Smooth muscle cell (in vitro differentiated cells): Measurements from ENCODE around the gene PC. TPM values are rescaled to one million over a fixed set of nuclear protein-coding genes. Genes with fewer than 3 reads are reported as not detected.

Source experiments
- DNase-seq: peaks from one replicate; lab custom pipeline; 2025; ENCODE audit not compliant: unreplicated experiment; lab: John Stamatoyannopoulos, UW
- H2AFZ ChIP-seq: fragments of 200-600 bp; sonication (generic); 2 replicates; pipeline ENCODE4 v1.6.0; 2016; ENCODE audit warnings: antibody characterized with exemption, low read depth, mild to moderate bottlenecking
- H3F3A ChIP-seq: fragments of 200-600 bp; sonication (generic); 2 replicates; pipeline ENCODE4 v1.6.0; 2017; ENCODE audit warnings: antibody characterized with exemption, low read depth
- H3K27ac ChIP-seq: fragments of 200-600 bp; sonication (generic); 2 replicates; pipeline ENCODE4 v1.5.1; 2016; ENCODE audit warnings: low read depth, mild to moderate bottlenecking
- H3K27me3 ChIP-seq: fragments of 200-600 bp; sonication (generic); 2 replicates; pipeline ENCODE4 v1.6.1; 2016; ENCODE audit warnings: low read depth, mild to moderate bottlenecking
- H3K36me3 ChIP-seq: fragments of 200-600 bp; sonication (generic); 2 replicates; pipeline ENCODE4 v1.5.1; 2016; ENCODE audit warnings: low read depth
- H3K4me1 ChIP-seq: fragments of 200-600 bp; sonication (generic); 2 replicates; pipeline ENCODE4 v1.5.1; 2016; ENCODE audit warnings: low read depth
- H3K4me2 ChIP-seq: fragments of 200-600 bp; sonication (generic); 2 replicates; pipeline ENCODE4 v1.6.0; 2016; ENCODE audit warnings: mild to moderate bottlenecking
- H3K4me3 ChIP-seq: fragments of 200-600 bp; sonication (generic); 2 replicates; pipeline ENCODE4 v1.5.1; 2016; ENCODE audit warnings: mild to moderate bottlenecking
- H3K79me2 ChIP-seq: fragments of 200-600 bp; sonication (generic); 2 replicates; pipeline ENCODE4 v1.6.0; 2016; ENCODE audit warnings: low read depth, mild to moderate bottlenecking
- H3K9ac ChIP-seq: fragments of 200-600 bp; sonication (generic); 2 replicates; pipeline ENCODE4 v1.6.0; 2016; ENCODE audit warnings: low read depth
- H3K9me3 ChIP-seq: fragments of 200-600 bp; sonication (generic); replicated peaks from 2 replicates; pipeline ENCODE4 v1.5.1; 2016; ENCODE audit warnings: low read depth
- H4K20me1 ChIP-seq: fragments of 200-600 bp; sonication (generic); 2 replicates; pipeline ENCODE4 v1.6.0; 2016; ENCODE audit warnings: low read depth
- WGBS: methylation state at CpG from one replicate; pipeline ENCODE4 v1.1.7; 2016; ENCODE audit warnings: low lambda C conversion rate; 5-methylcytosine and 5-hydroxymethylcytosine counted together
- polyA plus RNA-seq: library from polyadenylated mRNA; unstranded; fragments of >200 nt; fragmentation: Nextera tagmentation; extraction: Ambion mirVana; gene quantifications from 2 replicates; pipeline ENCODE4 v1.2.1, GENCODE V29; 2016
- total RNA-seq: library from RNA; depleted of rRNA; stranded (reverse); fragments of >200 nt; gene quantifications from 2 replicates; pipeline ENCODE4 v1.2.3, GENCODE V29; 2014
- TF ChIP-seq, protein P1 (sequence below): fragments of 200-600 bp; sonication (generic); IDR thresholded peaks from 2 replicates; pipeline ENCODE4 v1.5.1; 2017; ENCODE audit warnings: borderline replicate concordance, mild to moderate bottlenecking, antibody characterized with exemption; ENCODE audit not compliant: insufficient read depth, poor library complexity, severe bottlenecking

PC gene
- total and polyA plus RNA-seq, 2 experiments from 2014 or later, result 11.8 to 36.1 TPM

DNA sequence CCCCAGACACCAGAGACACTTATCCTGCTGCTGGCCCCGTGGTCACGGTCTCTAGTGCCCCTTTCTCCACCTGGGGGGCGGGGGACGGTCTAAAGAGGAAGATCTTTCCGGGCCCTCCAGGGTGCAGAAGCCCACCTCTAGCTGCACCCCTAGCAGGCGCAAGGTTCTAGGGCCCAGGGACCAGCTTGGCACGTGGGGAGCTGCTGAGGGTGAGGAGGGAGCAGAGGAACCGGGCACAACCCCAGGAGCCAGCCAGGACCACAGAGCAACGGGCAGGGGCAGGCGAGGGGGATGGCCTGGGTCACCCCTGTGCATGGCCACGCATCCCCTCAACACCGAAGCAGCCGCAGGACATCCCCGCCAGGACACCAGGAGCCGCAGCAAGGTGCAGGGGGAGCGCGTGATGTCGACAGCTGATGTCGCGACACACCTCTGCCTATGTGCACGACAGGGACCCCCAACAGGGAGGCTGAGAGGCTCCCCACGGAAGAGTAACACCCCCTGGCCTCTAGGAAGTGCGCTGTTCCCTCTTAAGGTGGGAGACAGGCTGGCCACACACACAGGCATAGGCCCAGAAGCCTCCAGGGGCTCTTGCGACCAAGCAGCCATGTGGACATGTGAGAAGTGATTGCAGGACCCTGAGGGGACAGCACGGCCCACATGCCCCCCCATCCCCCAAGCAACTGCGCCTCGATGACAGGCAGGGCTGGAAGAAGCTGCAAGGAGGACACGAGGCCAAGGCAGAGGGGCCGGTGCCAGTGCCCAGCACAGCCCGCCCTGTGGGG lies 96.2 kb downstream of the PC start:
- TF ChIP-seq, protein P1, sequence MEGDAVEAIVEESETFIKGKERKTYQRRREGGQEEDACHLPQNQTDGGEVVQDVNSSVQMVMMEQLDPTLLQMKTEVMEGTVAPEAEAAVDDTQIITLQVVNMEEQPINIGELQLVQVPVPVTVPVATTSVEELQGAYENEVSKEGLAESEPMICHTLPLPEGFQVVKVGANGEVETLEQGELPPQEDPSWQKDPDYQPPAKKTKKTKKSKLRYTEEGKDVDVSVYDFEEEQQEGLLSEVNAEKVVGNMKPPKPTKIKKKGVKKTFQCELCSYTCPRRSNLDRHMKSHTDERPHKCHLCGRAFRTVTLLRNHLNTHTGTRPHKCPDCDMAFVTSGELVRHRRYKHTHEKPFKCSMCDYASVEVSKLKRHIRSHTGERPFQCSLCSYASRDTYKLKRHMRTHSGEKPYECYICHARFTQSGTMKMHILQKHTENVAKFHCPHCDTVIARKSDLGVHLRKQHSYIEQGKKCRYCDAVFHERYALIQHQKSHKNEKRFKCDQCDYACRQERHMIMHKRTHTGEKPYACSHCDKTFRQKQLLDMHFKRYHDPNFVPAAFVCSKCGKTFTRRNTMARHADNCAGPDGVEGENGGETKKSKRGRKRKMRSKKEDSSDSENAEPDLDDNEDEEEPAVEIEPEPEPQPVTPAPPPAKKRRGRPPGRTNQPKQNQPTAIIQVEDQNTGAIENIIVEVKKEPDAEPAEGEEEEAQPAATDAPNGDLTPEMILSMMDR, result no peak
- Histone ChIP-seq H3K36me3 (no peaks in the 10 kb centered on the region), H3K27ac (no peak overlapping the region), H3K4me1 (no peaks in the 10 kb centered on the region), H3F3A (no peaks in the 10 kb centered on the region), H3K27me3 (no peaks in the 10 kb centered on the region), H3K4me3 (no peak overlapping the region), H3K4me2 (no peak overlapping the region), H3K9ac (no peak overlapping the region), H4K20me1 (no peaks in the 10 kb centered on the region), H3K79me2 (peaks cover 3% of the 10 kb centered on the region), H3K9me3 (no peaks in the 10 kb centered on the region), H2AFZ (no peak overlapping the region)
- DNase-seq, result no peak
- 94% methylated on average over 30 of the region's 30 CpGs for WGBS

DNA sequence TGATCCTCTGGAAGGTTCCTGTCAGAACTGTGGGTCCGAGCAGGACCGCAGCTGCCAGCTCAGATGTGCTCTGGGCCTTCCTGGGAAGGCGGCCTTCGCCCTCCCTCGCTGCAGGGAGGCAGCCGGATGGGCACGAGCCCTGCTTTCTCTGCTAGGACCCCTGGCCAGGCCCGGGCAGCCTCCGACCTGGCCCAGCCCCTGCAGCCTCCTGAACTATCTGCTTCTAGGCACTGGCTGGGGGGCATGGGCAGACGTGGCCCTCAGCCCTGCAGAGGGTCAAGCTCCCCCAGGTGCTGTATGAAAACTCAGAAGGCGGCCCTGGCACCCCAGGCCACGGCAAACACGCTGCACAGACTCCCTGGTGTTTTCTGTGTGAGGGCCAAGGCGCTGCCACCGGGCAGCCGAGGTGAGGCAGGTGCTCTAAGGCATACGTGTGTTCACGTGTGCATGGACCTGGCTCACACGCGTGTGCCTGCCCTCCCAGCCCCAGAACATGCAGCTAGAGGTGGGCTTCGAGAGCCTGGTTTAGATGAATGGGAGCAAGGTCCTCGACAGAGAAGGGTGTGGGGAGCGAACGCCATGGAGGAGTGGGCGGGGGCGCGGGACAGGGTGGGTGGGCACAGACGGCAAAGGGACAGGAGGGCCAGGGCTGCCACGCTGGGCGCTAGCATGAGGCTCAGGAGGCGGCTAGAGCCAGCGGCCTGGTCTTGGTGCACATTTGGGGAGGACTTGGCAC lies 97.0 kb downstream of the PC start:
- Histone ChIP-seq H3K27me3 (no peaks in the 10 kb centered on the region), H2AFZ (no peak overlapping the region), H3F3A (no peaks in the 10 kb centered on the region), H4K20me1 (no peaks in the 10 kb centered on the region), H3K36me3 (no peaks in the 10 kb centered on the region), H3K4me2 (no peak overlapping the region), H3K9me3 (no peaks in the 10 kb centered on the region), H3K4me3 (no peak overlapping the region), H3K9ac (no peak overlapping the region), H3K27ac (no peak overlapping the region), H3K4me1 (no peaks in the 10 kb centered on the region), H3K79me2 (peaks cover 3% of the 10 kb centered on the region)
- TF ChIP-seq, protein P1, result no peak
- WGBS, result 95% methylated on average over 22 of the region's 32 CpGs
- DNase-seq, result no peak

DNA sequence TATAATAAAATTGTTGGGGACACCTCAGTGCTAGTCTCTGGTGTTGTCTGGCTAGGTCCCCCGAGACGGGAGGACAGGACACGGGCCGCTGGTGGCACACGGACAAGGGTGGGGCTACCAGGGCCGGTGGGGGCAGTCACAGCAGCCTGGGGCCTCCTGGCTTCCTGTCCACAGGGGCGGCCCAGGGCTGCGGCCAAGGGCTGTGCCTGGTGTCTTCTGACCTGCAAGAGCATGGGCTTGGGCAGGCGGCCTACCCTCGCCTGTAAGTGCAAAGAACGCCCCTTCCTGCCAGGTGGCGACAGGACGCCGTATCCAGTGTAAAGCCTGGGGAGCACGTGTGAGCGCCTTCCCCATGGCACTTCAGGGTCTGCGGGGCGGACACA lies 97.7 kb downstream of the PC start:
- DNase-seq, result no peak
- 93% methylated on average over 18 of the region's 18 CpGs for WGBS
- TF ChIP-seq, protein P1, result no peak

More for the DNA sequence above, 97.7 kb downstream of the PC start:
- Histone ChIP-seq H4K20me1 (no peaks in the 10 kb centered on the region), H3K4me3 (no peak overlapping the region), H3K27ac (no peak overlapping the region), H3F3A (peaks cover 4% of the 10 kb centered on the region), H3K9ac (no peak overlapping the region), H3K4me2 (no peak overlapping the region), H3K36me3 (no peaks in the 10 kb centered on the region), H3K27me3 (no peaks in the 10 kb centered on the region), H3K79me2 (peaks cover 3% of the 10 kb centered on the region), H2AFZ (no peak overlapping the region), H3K9me3 (no peaks in the 10 kb centered on the region), H3K4me1 (peaks cover 6% of the 10 kb centered on the region)
